Measurements from ENCODE around the gene VPS18. TPM values are rescaled to one million over a fixed set of nuclear protein-coding genes. Genes with fewer than 3 reads are reported as not detected.
A peak's percentile ranks its signal among the peaks of the same experiment; 100 is the strongest.

Gene VPS18
- total and polyA plus RNA-seq, 8 donors = 9.2 to 29.0 (median 13.6) TPM

DNA sequence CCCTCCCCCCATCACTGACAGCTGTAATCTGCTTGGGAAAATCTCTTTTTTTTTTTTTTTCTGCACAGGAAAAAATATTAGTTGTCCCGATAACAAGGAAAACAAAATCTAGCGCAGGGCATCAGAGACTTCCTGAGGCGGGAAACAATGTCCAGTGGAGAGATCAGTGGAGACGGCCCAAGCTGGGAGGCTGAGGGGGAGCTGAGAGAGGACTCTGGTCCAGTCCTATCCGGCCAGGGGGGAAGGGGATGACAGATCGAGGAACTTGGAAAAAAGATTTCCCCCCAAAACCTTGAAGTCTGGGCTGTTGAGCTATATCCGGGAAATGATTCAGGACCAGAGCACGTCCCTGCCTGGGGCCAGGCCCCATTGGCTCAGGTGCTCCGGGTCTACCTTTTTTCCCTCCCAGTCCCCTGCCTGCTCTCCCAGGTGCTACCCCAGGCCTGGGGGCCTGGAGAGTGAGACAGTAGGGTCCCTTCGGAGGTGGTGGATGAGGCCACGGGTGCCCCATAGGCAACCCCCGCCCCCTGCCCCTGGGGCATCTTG, 20.9 kb downstream of the VPS18 start:
- ATAC-seq (no peak), DNase-seq (no peak)
- no peaks in the 10 kb centered on the region for H3K27me3 ChIP-seq
- H3K9me3 ChIP-seq = no peaks in the 10 kb centered on the region
- TF ChIP-seq, protein P1, sequence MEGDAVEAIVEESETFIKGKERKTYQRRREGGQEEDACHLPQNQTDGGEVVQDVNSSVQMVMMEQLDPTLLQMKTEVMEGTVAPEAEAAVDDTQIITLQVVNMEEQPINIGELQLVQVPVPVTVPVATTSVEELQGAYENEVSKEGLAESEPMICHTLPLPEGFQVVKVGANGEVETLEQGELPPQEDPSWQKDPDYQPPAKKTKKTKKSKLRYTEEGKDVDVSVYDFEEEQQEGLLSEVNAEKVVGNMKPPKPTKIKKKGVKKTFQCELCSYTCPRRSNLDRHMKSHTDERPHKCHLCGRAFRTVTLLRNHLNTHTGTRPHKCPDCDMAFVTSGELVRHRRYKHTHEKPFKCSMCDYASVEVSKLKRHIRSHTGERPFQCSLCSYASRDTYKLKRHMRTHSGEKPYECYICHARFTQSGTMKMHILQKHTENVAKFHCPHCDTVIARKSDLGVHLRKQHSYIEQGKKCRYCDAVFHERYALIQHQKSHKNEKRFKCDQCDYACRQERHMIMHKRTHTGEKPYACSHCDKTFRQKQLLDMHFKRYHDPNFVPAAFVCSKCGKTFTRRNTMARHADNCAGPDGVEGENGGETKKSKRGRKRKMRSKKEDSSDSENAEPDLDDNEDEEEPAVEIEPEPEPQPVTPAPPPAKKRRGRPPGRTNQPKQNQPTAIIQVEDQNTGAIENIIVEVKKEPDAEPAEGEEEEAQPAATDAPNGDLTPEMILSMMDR (IDR thresholded peaks at IDR 0.05) = no peak
- H3K27ac ChIP-seq = peak overlapping the region; percentile 33 to 45
- peaks cover 0 to 34% of the 10 kb centered on the region in 2 donors for H3K4me1 ChIP-seq
- H3K36me3 ChIP-seq = no peaks in the 10 kb centered on the region
- H3K4me3 ChIP-seq = no peak overlapping the region
- intact Hi-C loops (cut with DNase I) = no loop called here

DNA sequence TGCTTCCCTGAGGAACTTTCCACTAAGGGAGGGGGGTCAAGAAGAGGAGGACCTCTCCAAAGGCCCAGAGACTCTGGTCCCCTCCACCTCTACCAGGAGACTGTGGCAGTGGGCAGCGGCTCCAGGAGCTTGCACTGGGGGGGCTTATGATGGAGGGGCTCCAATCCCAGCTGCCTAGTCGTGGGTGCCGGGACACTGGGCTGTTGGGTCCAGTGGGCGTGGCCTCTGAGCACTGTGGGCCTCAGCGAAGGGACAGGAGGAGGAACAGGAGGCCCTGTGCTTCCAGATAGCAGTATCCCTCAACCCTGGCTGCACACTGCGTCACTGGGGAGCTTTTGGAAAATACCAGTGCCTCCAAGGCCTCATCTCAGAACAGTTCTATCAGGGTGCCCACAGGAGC, 21.4 kb downstream of the VPS18 start:
- TF ChIP-seq, protein P1 (IDR thresholded peaks at IDR 0.05) = no peak
- peak overlapping the region; percentile 33 to 45 for H3K27ac ChIP-seq

DNA sequence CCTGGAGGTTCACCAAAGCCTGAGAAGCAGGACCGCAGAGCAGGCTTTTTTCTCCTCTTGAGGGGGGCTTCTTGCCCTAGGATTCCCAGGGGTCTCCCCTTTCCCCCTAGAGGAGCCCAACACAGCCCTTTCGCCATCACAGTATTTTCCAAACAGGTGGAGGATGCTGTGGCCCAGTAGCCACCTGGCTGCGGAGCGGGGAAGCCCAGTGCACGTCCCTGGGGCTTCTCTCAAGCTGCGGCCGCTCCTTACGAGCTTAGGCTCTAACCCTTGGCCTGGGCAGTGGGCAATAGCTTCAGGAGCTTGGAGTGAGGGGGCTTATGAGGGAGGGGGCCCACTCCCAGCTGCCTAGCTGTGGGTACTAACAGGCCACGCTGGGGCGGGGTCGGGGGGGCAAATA, 23.3 kb downstream of the VPS18 start:
- TF ChIP-seq, protein P1 (IDR thresholded peaks at IDR 0.05) = no peak
- Histone ChIP-seq H3K4me1 (peaks cover 0 to 22% of the 10 kb centered on the region in 2 donors), H3K9me3 (no peaks in the 10 kb centered on the region), H3K27me3 (no peaks in the 10 kb centered on the region), H3K36me3 (no peaks in the 10 kb centered on the region), H3K4me3 (no peak overlapping the region), H3K27ac (peak overlapping the region; percentile 39 to 64)
- intact Hi-C loops (cut with DNase I) = no loop called here
- ATAC-seq = no peak
- DNase-seq = no peak

More for the DNA sequence above, 21.4 kb downstream of the VPS18 start:
- no peaks in the 10 kb centered on the region for H3K27me3 ChIP-seq
- ATAC-seq (no peak), DNase-seq (no peak)
- H3K36me3 ChIP-seq = no peaks in the 10 kb centered on the region
- no peaks in the 10 kb centered on the region for H3K9me3 ChIP-seq
- H3K4me1 ChIP-seq = peaks cover 0 to 29% of the 10 kb centered on the region in 2 donors
- intact Hi-C loops (cut with DNase I) = no loop called here
- H3K4me3 ChIP-seq = no peak overlapping the region

DNA sequence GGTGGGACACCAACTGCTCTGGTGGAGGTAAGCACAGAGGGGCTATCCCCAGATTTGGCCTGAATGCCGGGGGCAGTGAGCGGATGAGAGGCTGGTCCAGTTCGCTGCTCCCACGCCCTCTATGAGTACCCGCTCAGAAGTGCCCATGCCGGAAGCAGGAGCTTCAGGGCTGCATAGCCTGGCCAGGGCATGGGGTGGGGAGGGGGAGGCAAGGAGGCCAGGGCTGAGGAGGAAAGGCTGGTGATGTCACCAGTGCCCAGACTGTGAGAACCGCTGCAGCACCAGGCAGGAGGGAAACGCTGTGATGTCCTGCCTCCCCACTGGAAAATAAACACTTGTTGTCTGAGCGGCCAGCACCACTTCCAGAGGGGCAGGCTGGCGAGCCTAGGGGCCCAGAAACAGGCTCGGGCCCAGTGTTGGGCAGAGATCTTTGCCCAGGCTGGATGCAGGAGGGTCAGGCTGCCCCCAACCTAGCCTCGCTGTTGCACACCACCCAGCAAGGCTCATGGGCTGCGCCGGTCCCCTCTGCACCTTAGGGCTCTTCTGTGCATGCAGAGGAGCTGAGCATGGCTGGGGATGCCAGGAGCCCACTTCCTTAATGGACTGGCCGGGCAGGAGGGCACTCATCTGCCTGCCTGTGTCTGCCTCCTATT, 24.0 kb downstream of the VPS18 start:
- TF ChIP-seq, protein P1 (IDR thresholded peaks at IDR 0.05) = no peak
- Histone ChIP-seq H3K9me3 (no peaks in the 10 kb centered on the region), H3K36me3 (no peaks in the 10 kb centered on the region), H3K27me3 (no peaks in the 10 kb centered on the region), H3K4me3 (no peak overlapping the region), H3K4me1 (peaks cover 0 to 23% of the 10 kb centered on the region in 2 donors), H3K27ac (peak overlapping the region; percentile 53 to 64)
- ATAC-seq (peak; percentile 86), DNase-seq (peak in 1 of 4 donors; percentile 56)
- intact Hi-C loops (cut with DNase I) = no loop called here

DNA sequence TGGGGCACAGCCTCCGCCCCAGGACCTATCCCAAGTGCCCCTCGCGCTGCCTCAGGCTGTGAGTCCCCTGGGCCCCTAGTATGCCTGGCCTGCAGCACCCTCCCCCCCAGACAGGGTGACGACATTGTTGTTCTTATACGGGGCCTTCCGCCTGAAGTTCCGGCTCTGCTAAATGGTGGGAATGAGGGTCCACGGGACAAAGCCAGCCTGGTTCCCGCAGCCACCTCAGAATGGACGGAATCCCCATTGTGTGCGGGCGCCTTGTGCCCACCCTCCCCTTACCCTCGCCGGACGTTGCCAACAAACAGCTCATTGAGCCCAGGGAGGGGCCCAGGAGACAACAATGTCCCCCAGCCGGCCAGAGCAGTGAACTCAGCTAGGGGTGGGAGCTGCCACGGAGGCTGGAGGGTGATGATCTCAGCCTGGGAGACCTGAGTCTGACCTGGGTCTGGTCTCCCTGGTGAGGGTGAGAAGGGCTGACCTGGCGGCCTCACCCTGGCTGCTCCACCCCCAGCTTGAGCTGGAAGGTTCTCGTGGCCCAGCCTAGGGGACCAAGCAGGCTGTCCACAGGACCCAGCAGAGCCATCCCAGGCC, 24.6 kb downstream of the VPS18 start:
- DNase-seq (no peak), ATAC-seq (peak; percentile 7)
- Histone ChIP-seq H3K27me3 (no peaks in the 10 kb centered on the region), H3K4me1 (peaks cover 0 to 23% of the 10 kb centered on the region in 2 donors), H3K4me3 (no peak overlapping the region), H3K27ac (peak overlapping the region; percentile 53 to 64), H3K9me3 (no peaks in the 10 kb centered on the region), H3K36me3 (no peaks in the 10 kb centered on the region)
- TF ChIP-seq, protein P1 (IDR thresholded peaks at IDR 0.05) = no peak
- intact Hi-C loops (cut with DNase I) = no loop called here
